H4 (cell line): Measurements from ENCODE around the gene STARD7. TPM values are rescaled to one million over a fixed set of nuclear protein-coding genes. Genes with fewer than 3 reads are reported as not detected.
"Not testable (repeated sequence)": the region's sequence is repeated elsewhere in the genome, so short reads cannot be mapped to it uniquely, and the experiment has no call there.

Experiments used
- DNase-seq: peaks from one replicate; pipeline ENCODE4 v3.0.0-alpha.2; 2015; ENCODE audit warnings: low spot score
- total RNA-seq: library from RNA; depleted of rRNA; stranded (reverse); fragments of >200 nt; shearing (Covaris generic); gene quantifications from 2 replicates; pipeline ENCODE4 v1.2.3, GENCODE V29; 2014

Gene STARD7
- total RNA-seq, 1 experiment from 2014 or later = 169 TPM

- DNase-seq = no peak
Observed at GRCh38 chr2:96236882-96237281, 28.3 kb upstream of the STARD7 start.

- DNase-seq = no peak
Observed at GRCh38 chr2:96233880-96234316, 25.3 kb upstream of the STARD7 start.

GRCh38 chr2:96233436-96233835 is 24.8 kb upstream of the STARD7 start:
- DNase-seq = no peak

GRCh38 chr2:96231316-96231715 is 22.7 kb upstream of the STARD7 start:
- no peak for DNase-seq

GRCh38 chr2:96225016-96225533 is 16.4 kb upstream of the STARD7 start:
- DNase-seq = no peak

GRCh38 chr2:96221106-96221505 is 12.5 kb upstream of the STARD7 start:
- DNase-seq = not testable (repeated sequence)

GRCh38 chr2:96219959-96220358 is 11.3 kb upstream of the STARD7 start:
- not testable (repeated sequence) for DNase-seq

GRCh38 chr2:96218508-96219131 is 10.0 kb upstream of the STARD7 start:
- DNase-seq = no peak

- DNase-seq = no peak
Observed at GRCh38 chr2:96214554-96214953, 5.9 kb upstream of the STARD7 start.

GRCh38 chr2:96213379-96213778 is 4.8 kb upstream of the STARD7 start:
- no peak for DNase-seq

GRCh38 chr2:96212339-96212738 is 3.7 kb upstream of the STARD7 start:
- DNase-seq = no peak

- no peak for DNase-seq
Observed at GRCh38 chr2:96209729-96210085, 1.1 kb upstream of the STARD7 start.

GRCh38 chr2:96209011-96209728 is 543 bp upstream of the STARD7 start:
- no peak for DNase-seq

- no peak for DNase-seq
Observed at GRCh38 chr2:96207774-96208142, 869 bp downstream of the STARD7 start.

GRCh38 chr2:96207073-96207773 is 1.4 kb downstream of the STARD7 start:
- DNase-seq = no peak

GRCh38 chr2:96205888-96206287 is 2.7 kb downstream of the STARD7 start:
- DNase-seq = no peak

- DNase-seq = no peak
Observed at GRCh38 chr2:96204836-96205624, 3.6 kb downstream of the STARD7 start.

GRCh38 chr2:96203130-96204028 is 5.2 kb downstream of the STARD7 start:
- DNase-seq = no peak

- no peak for DNase-seq
Observed at GRCh38 chr2:96202152-96202854, 6.3 kb downstream of the STARD7 start.

- DNase-seq = no peak
Observed at GRCh38 chr2:96201338-96201737, 7.3 kb downstream of the STARD7 start.
